Upper lobe of left lung (tissue), 6 donors: ENCODE results near the gene OTULINL. TPM values are rescaled to one million over a fixed set of nuclear protein-coding genes. Genes with fewer than 3 reads are reported as not detected.

Source experiments
- ATAC-seq, 2 donors: fragments of 200-7000 bp; cut with Tn5 transposase; one replicate each; pipeline ENCODE4 v1.9.1; 2022; ENCODE audit warnings: mild to moderate bottlenecking in 2 of 2, moderate library complexity in 2 of 2; ENCODE audit not compliant: low FRiP score in 2 of 2
- DNase-seq, 2 donors: peaks; one replicate each; pipeline ENCODE4 v3.0.0-alpha.2; 2019 to 2020
- H3K27ac ChIP-seq, 4 donors: fragments of 200-600 bp; sonication (generic); one replicate each; pipeline ENCODE4 v1.5.1; 2016 to 2019
- H3K27me3 ChIP-seq, 4 donors: fragments of 200-600 bp; sonication (generic); one replicate each; pipeline ENCODE4 v1.5.1; 2017 to 2019
- H3K36me3 ChIP-seq, 4 donors: fragments of 200-600 bp; sonication (generic); one replicate each; pipeline ENCODE4 v1.5.1; 2016 to 2019
- H3K4me1 ChIP-seq, 4 donors: fragments of 200-600 bp; sonication (generic); one replicate each; pipeline ENCODE4 v1.5.1; 2018 to 2019
- H3K4me3 ChIP-seq, 4 donors: fragments of 200-600 bp; sonication (generic); one replicate each; pipeline ENCODE4 v1.5.1; 2017 to 2019; ENCODE audit warnings: mild to moderate bottlenecking in 2 of 4, moderate library complexity in 1 of 4
- H3K9me3 ChIP-seq, 4 donors: fragments of 200-600 bp; sonication (generic); one replicate each; pipeline ENCODE4 v1.5.1; 2018 to 2019
- EP300 ChIP-seq, 4 donors: sonication (generic); formaldehyde crosslinking; IDR thresholded peaks; one replicate each; pipeline ENCODE4 v1.5.1; 2017; ENCODE audit warnings: antibody characterized with exemption in 4 of 4, control low read depth in 2 of 4
- POLR2A ChIP-seq, 4 donors: fragments of 450-650 bp; IDR thresholded peaks; one replicate each; pipeline ENCODE4 v1.5.1; 2016 to 2017; ENCODE audit warnings: antibody characterized with exemption in 4 of 4, mild to moderate bottlenecking in 2 of 4
- POLR2AphosphoS5 ChIP-seq, 2 donors: sonication (generic); formaldehyde crosslinking; IDR thresholded peaks; one replicate each; pipeline ENCODE4 v1.5.1; 2017; ENCODE audit warnings: antibody characterized with exemption in 2 of 2
- WGBS, 2 donors: methylation state at CpG; one replicate each; pipeline ENCODE4 v1.1.5; 2017 to 2018; 5-methylcytosine and 5-hydroxymethylcytosine counted together
- total RNA-seq, 6 donors: library from RNA; depleted of rRNA in 4 of 6; stranded (reverse); fragments of >200 nt in 4 of 6; gene quantifications; one replicate each; pipeline versions ENCODE4 v1.1.0 to v1.2.1, GENCODE V29; 2016 to 2021
- TF ChIP-seq, protein P1 (sequence below), 6 experiments: fragments of 450-650 bp in 4 of 6; fragments of 200-600 bp in 2 of 6; sonication (generic) in 2 of 6; IDR thresholded peaks; one replicate each; pipeline ENCODE4 v1.5.1; 2016 to 2019; ENCODE audit warnings: antibody characterized with exemption in 6 of 6
- donor health status: DM: no; HTN: no; CAD: no; lungs with moderate emphysema.
- donor health status: DM: no; HTN: yes; CAD: no; lungs with severe emphysema.

Gene OTULINL
- total RNA-seq, 6 donors from 2014 or later = 36.4 to 194 (median 82.8) TPM

DNA sequence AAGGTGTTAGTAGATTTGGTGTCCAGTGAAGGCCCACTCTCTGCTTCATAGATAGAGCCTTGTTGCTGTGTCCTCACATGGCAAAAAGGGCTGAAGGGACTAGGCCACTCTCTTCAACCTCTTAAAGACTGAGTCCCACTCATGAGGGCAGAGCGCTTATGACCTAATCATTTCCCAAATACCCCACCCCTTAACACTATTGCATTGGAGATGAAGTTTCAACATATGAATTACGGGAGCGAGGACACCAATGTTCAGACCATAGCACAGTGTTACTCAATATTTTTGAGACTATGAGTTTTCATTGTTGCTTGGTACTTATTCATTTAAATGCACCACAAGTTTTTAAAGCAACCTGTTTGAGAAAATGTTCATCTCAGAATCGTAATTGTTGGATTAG is 8.8 kb upstream of the OTULINL start:
- TF ChIP-seq EP300 (IDR thresholded peaks at IDR 0.05) (no peak), POLR2AphosphoS5 (IDR thresholded peaks at IDR 0.05) (no peak), POLR2A (IDR thresholded peaks at IDR 0.05) (no peak)
- TF ChIP-seq, protein P1, sequence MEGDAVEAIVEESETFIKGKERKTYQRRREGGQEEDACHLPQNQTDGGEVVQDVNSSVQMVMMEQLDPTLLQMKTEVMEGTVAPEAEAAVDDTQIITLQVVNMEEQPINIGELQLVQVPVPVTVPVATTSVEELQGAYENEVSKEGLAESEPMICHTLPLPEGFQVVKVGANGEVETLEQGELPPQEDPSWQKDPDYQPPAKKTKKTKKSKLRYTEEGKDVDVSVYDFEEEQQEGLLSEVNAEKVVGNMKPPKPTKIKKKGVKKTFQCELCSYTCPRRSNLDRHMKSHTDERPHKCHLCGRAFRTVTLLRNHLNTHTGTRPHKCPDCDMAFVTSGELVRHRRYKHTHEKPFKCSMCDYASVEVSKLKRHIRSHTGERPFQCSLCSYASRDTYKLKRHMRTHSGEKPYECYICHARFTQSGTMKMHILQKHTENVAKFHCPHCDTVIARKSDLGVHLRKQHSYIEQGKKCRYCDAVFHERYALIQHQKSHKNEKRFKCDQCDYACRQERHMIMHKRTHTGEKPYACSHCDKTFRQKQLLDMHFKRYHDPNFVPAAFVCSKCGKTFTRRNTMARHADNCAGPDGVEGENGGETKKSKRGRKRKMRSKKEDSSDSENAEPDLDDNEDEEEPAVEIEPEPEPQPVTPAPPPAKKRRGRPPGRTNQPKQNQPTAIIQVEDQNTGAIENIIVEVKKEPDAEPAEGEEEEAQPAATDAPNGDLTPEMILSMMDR (IDR thresholded peaks at IDR 0.05) = no peak
- H3K27ac ChIP-seq = peak overlapping the region in 3 of 4 donors; percentile 31 to 46 (median 37)
- peaks cover 5 to 15% (median 13%) of the 10 kb centered on the region in 4 donors for H3K4me1 ChIP-seq
- no peaks in the 10 kb centered on the region for H3K9me3 ChIP-seq
- ATAC-seq (peak in 1 of 2 donors; percentile 45), DNase-seq (no peak)
- WGBS, 2 donors = 75 to 88% methylated on average over 4 of the region's 4 CpGs
- no peaks in the 10 kb centered on the region for H3K36me3 ChIP-seq
- no peaks in the 10 kb centered on the region for H3K27me3 ChIP-seq
- no peak overlapping the region for H3K4me3 ChIP-seq

DNA sequence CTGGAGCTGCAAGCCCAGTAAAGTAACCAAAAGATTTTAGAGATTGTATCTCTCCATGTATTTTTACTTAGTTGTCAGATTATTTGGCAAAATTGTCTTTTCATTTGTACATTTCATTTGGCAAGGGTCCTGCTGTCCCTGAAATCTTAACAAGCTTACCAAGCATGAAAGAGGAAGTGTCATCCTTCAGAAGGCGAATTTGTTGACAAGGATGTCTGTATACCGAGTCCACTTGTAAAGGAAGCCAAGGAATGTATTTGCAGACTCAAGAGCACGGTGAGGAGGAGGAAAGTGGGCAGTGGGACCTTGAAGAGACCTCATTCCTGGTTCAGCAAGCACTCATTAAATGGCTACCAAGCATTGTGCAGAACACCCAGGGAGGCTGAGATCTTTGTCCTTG is 7.5 kb upstream of the OTULINL start:
- Histone ChIP-seq H3K4me3 (no peak overlapping the region), H3K9me3 (no peaks in the 10 kb centered on the region), H3K36me3 (no peaks in the 10 kb centered on the region), H3K27me3 (no peaks in the 10 kb centered on the region), H3K4me1 (peaks cover 5 to 15% (median 13%) of the 10 kb centered on the region in 4 donors), H3K27ac (peak overlapping the region in 3 of 4 donors; percentile 13 to 46 (median 35))
- TF ChIP-seq, protein P1 (IDR thresholded peaks at IDR 0.05) = no peak
- no peak for TF ChIP-seq POLR2A (IDR thresholded peaks at IDR 0.05)
- DNase-seq = no peak
- 6 to 7% methylated on average over 3 of the region's 3 CpGs for WGBS, 2 donors
- ATAC-seq = peak; percentile 58 to 65

DNA sequence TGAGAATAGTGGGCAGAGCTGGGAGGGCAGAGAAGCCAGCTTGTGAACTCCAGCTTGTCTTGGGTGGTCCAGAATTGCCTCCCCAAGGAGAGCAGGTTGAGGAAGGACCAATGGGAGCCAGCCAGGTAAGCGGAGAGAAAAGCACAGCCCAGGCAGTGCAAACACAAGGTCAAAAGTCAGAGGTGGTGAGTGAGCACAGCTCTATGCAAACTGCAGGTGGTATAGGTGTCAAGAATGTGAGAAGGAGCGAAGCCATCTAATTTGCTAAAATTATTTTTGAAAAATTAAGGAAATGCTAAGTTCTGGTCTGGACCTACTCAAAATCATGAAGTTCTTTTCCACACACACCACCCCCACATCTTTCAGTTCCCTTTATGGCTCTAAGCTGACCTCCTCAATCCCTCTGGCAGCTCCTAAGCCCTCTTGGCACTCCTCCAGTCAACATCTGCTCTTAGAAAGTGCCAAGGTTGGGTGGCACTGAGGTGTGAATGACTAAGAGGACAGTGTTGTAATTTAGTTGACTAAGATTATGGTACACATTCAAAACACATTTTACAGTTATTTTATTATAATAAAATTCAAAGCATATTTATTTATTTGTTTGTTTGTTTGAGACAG is 6.6 kb upstream of the OTULINL start:
- Histone ChIP-seq H3K9me3 (no peaks in the 10 kb centered on the region), H3K36me3 (no peaks in the 10 kb centered on the region), H3K4me1 (peaks cover 5 to 15% (median 13%) of the 10 kb centered on the region in 4 donors), H3K27ac (peak overlapping the region in 2 of 4 donors; percentile 35 to 46), H3K27me3 (no peaks in the 10 kb centered on the region), H3K4me3 (no peak overlapping the region)
- 82 to 89% methylated on average over 2 of the region's 2 CpGs for WGBS, 2 donors
- ATAC-seq (peak in 1 of 2 donors; percentile 77), DNase-seq (peak in 1 of 2 donors; percentile 73)
- TF ChIP-seq POLR2AphosphoS5 (IDR thresholded peaks at IDR 0.05) (no peak), EP300 (IDR thresholded peaks at IDR 0.05) (no peak), POLR2A (IDR thresholded peaks at IDR 0.05) (no peak)
- TF ChIP-seq, protein P1 (IDR thresholded peaks at IDR 0.05) = no peak

DNA sequence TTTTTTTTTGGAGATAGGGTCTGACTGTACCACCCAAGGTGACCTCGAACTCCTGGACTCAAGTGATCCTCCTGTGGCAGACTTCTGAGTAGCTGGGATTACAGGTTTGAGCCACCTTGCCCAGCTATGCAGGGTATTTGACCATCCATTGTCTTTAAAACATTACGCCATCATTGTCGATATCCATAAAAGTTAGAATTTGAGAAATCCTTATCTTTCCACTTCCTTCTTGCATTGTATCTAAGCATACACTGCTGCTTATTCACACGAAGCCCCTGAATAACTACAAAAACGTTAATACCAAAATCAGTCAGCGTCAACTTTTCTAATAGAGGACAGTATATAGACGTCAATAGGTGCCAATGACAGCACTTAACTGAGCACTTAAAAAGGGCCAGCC is 5.4 kb upstream of the OTULINL start:
- DNase-seq (no peak), ATAC-seq (no peak)
- no peak for TF ChIP-seq POLR2A (IDR thresholded peaks at IDR 0.05)
- no peak for TF ChIP-seq POLR2AphosphoS5 (IDR thresholded peaks at IDR 0.05)
- TF ChIP-seq EP300 (IDR thresholded peaks at IDR 0.05) = no peak
- TF ChIP-seq, protein P1 (IDR thresholded peaks at IDR 0.05) = no peak
- Histone ChIP-seq H3K4me1 (peaks cover 13 to 23% (median 19%) of the 10 kb centered on the region in 4 donors), H3K9me3 (no peaks in the 10 kb centered on the region), H3K36me3 (no peaks in the 10 kb centered on the region), H3K27ac (no peak overlapping the region), H3K4me3 (no peak overlapping the region), H3K27me3 (no peaks in the 10 kb centered on the region)
- 82 to 88% methylated on average over 7 of the region's 7 CpGs for WGBS, 2 donors
